ENCODE data around the gene C9.

C9 gene

GRCh38 chr5:39315995-39316394 lies 48.3 kb downstream of the C9 start:
- Mint-ChIP-seq H3K27me3 (ENCODE audit: low read depth) (no peaks in the 10 kb centered on the region), H3K4me1 (no peaks in the 10 kb centered on the region), H3K9me3 (peaks cover 9% of the 10 kb centered on the region), H3K4me3 (no peak overlapping the region), H3K36me3 (ENCODE audit: low read depth) (no peaks in the 10 kb centered on the region), H3K27ac (no peak overlapping the region)
- TF ChIP-seq CTCF (IDR thresholded peaks at IDR 0.05; ENCODE audit: unreplicated experiment in 3 of 3) = no peak

DNA sequence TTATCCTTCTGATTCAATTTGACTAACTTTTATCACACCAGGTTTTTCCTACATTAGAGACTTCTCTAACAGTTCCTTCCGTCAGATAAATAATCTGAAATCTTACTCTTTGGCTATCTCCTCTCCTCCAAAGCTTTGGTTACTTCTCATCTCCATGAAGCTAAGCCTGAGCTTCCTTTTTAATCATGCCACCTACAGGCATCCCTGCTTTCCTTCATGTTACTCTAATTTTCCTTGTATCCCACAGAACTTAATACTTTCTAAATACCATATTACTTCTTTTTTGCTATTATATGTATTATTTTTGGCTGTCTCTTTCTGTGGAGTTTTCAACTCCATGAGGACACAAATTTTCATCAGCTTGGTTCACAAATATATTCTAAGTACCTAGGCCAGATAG lies 49.7 kb downstream of the C9 start:
- Mint-ChIP-seq H3K36me3 (ENCODE audit: low read depth) (no peaks in the 10 kb centered on the region), H3K4me1 (no peaks in the 10 kb centered on the region), H3K4me3 (no peak overlapping the region), H3K9me3 (peaks cover 9% of the 10 kb centered on the region), H3K27ac (no peak overlapping the region), H3K27me3 (ENCODE audit: low read depth) (no peaks in the 10 kb centered on the region)
- no peak for TF ChIP-seq CTCF (IDR thresholded peaks at IDR 0.05; ENCODE audit: unreplicated experiment in 3 of 3)

GRCh38 chr5:39309534-39309933 lies 54.8 kb downstream of the C9 start:
- H3K27me3 Mint-ChIP-seq (ENCODE audit: low read depth) = no peaks in the 10 kb centered on the region
- no peaks in the 10 kb centered on the region for H3K36me3 Mint-ChIP-seq (ENCODE audit: low read depth)
- no peaks in the 10 kb centered on the region for H3K9me3 Mint-ChIP-seq
- no peak overlapping the region for H3K27ac Mint-ChIP-seq
- TF ChIP-seq CTCF (IDR thresholded peaks at IDR 0.05; ENCODE audit: unreplicated experiment in 3 of 3) = no peak
- H3K4me3 Mint-ChIP-seq = no peak overlapping the region
- H3K4me1 Mint-ChIP-seq = no peaks in the 10 kb centered on the region

DNA sequence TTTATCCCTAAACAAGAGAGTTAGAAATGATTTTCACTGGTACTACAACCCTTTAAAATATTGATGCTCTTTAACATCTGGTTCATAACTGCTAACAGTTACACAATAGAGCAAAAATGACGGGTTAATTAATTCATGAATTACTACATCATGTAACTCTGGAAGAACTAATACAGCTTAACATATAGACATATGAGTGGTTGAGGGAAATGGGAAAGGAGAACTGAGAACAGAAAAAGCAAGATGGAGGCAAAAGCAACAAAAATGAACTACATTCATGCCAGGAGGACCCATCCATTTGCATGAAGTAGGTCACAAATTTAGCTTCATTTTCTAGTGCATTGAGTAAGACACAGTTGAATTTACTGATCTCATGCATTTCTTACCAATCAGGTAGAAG lies 61.8 kb downstream of the C9 start:
- no peaks in the 10 kb centered on the region for H3K27me3 Mint-ChIP-seq (ENCODE audit: low read depth)
- no peak overlapping the region for H3K4me3 Mint-ChIP-seq
- H3K27ac Mint-ChIP-seq = no peak overlapping the region
- TF ChIP-seq CTCF (IDR thresholded peaks at IDR 0.05; ENCODE audit: unreplicated experiment in 3 of 3) = no peak
- H3K4me1 Mint-ChIP-seq = no peaks in the 10 kb centered on the region
- no peaks in the 10 kb centered on the region for H3K36me3 Mint-ChIP-seq (ENCODE audit: low read depth)
- H3K9me3 Mint-ChIP-seq = peaks cover 4% of the 10 kb centered on the region

DNA sequence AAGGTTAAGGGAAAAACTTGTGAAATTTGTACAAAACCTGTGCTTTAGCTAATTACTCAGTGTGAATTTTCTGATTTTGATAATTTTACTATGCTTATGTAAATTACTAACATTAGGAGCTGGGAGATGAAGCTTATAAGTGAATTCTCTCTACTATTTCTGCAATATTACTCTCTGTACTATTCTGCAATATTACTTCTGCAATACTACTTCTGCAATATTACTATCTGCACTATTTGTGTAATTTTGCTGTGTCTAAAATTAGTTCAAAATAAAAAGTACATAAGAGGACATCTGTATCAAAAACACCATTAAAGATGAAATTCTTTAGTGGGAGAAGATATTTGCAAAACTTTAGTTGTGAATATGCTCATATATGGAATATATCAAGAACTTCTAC lies 62.9 kb downstream of the C9 start:
- TF ChIP-seq CTCF (IDR thresholded peaks at IDR 0.05; ENCODE audit: unreplicated experiment in 3 of 3) = no peak
- peaks cover 6% of the 10 kb centered on the region for H3K9me3 Mint-ChIP-seq
- no peaks in the 10 kb centered on the region for H3K27me3 Mint-ChIP-seq (ENCODE audit: low read depth)
- H3K36me3 Mint-ChIP-seq (ENCODE audit: low read depth) = no peaks in the 10 kb centered on the region
- no peaks in the 10 kb centered on the region for H3K4me1 Mint-ChIP-seq
- H3K27ac Mint-ChIP-seq = no peak overlapping the region
- H3K4me3 Mint-ChIP-seq = no peak overlapping the region

- Mint-ChIP-seq H3K4me3 (no peak overlapping the region), H3K27ac (no peak overlapping the region), H3K27me3 (ENCODE audit: low read depth) (no peaks in the 10 kb centered on the region), H3K36me3 (ENCODE audit: low read depth) (no peaks in the 10 kb centered on the region), H3K4me1 (no peaks in the 10 kb centered on the region), H3K9me3 (peaks cover 15% of the 10 kb centered on the region)
- no peak for TF ChIP-seq CTCF (IDR thresholded peaks at IDR 0.05; ENCODE audit: unreplicated experiment in 3 of 3)
These were observed 64.3 kb downstream of the C9 start for GRCh38 chr5:39299962-39300361.
